ENCODE data around the gene DLGAP4.

- TF ChIP-seq CTCF (IDR thresholded peaks at IDR 0.05): no peak
- TF ChIP-seq HOXB5 (CRISPR knock-in tag; IDR thresholded peaks at IDR 0.05): no peak
- no peak for TF ChIP-seq SMC3 (IDR thresholded peaks at IDR 0.05)
- no peak for TF ChIP-seq HMGXB4 (CRISPR knock-in tag; IDR thresholded peaks at IDR 0.05; ENCODE audit: borderline replicate concordance)
- TF ChIP-seq JUN (IDR thresholded peaks at IDR 0.05): no peak
- no peak for TF ChIP-seq EP300 (IDR thresholded peaks at IDR 0.05)
- no peak for TF ChIP-seq RFX5 (IDR thresholded peaks at IDR 0.05)
These were observed 192.4 kb downstream of the DLGAP4 start for GRCh38 chr20:36498386-36499179.
